Endometrial microvascular endothelial cells (primary cell): ENCODE data around the gene CIAO1. TPM values are rescaled to one million over a fixed set of nuclear protein-coding genes. Genes with fewer than 3 reads are reported as not detected.

Experiments
- in situ Hi-C: cut with HindIII; loops from 2 replicates; pipeline ENCODE4 v1.10.0; 2017; ENCODE audit warnings: low sequenced_read_pairs, low pct_unique_long_range_greater_than_20kb; ENCODE audit errors: inconsistent ontology term
- total RNA-seq: library from RNA; depleted of rRNA; stranded (reverse); fragments of >200 nt; gene quantifications from one replicate; pipeline ENCODE4 v1.2.3, GENCODE V29; 2015; ENCODE audit errors: inconsistent ontology term

Gene CIAO1
- total RNA-seq, 1 donor from 2014 or later: 115 TPM

DNA sequence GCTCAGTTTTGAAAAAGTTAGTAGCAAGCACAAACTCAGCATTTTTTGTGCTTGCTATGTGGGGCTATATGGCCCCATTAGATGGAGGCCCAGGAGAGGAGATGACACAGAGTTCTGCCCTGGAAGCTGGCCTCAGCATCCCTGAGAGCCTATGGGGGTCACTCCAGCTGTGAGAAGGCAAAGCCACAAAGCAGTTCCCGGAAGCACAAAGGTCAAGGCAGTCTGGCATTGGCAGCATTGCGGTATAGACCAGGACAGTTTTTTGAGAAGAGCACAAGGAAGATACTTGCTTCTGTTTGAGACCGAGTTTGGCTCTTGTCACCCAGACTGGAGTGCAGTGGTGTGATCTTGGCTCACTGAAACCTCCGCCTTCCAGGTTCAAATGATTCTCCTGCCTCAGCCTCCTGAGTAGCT lies 51.6 kb downstream of the CIAO1 start:
- in situ Hi-C loops: no loop called here

DNA sequence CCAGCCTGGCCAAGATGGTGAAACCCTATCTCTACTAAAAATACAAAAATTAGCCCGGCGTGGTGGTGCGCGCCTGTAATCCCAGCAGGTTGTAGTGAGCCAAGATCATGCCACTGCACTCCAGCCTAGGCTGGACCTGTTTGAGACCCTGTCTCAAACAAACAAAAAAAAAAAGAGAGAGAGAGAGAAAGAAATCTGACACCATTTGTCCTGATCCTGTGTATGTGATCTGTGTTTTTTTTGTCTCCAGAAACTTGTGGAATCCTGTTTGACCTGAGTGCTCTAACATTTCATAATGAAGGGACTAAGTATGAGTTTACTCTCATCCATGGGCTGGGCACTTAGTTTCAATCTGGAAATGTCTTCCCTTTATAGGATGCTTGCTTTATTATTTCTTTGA lies 52.7 kb downstream of the CIAO1 start:
- in situ Hi-C loops: no loop called here

DNA sequence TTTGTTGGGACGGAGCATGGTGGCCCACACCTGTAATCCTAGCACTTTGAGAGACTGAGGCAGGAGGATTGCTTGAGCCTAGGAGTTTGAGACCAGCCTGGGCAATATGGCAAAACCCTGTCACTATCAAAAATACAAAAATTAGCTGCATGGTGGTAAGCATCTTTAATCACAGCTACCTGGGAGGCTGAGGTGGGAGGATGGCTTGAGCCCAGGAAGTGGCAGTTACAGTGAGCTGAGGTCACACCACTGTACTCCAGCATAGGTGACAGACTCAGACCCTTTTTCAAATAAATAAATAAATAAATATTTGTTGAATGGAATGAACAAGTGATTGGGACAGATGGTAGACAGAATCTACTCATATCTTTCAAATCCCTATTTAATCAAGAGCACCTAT lies 53.4 kb downstream of the CIAO1 start:
- in situ Hi-C loops: no loop called here

DNA sequence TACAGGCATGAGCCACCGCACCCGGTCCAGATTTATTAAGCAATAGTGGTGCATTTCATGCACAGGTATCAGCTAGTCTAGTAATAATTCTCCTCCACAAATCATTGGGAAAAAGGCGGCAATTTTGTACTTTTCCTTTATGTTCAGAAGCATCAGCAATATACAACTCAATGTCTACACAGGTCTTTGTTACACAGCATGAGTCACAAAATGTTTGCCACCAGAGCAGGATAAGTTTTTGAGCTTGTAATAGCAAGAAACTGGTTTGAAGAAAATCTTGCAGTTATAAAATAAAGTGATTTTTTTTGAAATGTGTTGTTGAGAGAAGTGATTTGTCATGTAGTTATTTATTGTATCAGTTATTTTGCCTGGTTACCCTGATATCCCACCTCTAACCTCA lies 54.3 kb downstream of the CIAO1 start:
- in situ Hi-C loops: no loop called here

DNA sequence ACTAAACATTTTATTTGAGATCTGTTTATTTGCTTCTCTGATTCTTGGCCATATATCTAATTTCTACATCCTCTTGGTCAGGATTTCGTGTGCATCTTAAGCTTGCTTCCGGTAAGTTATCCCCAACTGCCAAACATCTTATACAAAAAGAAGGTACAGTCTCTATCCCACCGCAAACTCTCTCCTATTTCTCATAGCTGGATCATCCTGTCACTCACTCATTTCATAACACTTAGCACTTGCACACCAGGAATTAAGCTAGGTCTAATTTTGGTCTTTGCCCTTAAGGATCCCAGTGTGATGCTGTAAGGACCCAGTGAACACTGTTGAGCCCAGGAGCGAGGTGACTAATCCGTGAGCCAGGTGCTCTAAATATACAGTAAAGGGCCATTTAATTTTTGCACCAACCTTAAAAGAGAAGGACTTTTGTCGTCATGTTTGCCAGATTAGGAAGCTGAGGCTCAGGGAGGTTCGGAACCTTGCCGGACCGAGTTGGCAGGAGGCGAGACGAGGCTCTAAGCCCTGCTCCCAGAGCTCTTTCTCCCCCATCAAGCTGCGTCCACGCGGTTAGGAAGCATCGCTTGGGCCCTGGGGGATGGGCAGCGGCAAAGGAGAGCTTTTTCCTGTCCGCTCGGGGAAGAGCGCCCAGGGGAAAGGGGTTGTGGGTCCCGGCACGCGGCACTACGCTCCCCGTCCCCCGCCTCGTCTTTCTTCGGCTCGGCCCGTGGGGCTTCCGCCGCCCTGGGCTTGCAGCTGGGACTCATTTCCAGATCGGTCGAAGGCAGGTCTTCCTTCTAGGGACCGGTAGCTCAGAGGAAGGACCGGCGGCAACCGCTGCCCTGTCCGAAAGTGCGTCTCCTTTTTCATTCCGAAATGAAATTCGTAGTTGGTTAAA lies 55.0 kb downstream of the CIAO1 start:
- in situ Hi-C loops: no loop called here

Other genes with a start within 250 kb of the CIAO1 start
- gene GPAT2, start 231.3 kb upstream of the CIAO1 start, total RNA-seq: 4.3 TPM
- gene ADRA2B, start 149.7 kb upstream of the CIAO1 start, total RNA-seq: not detected
- not detected for gene ASTL, start 127.7 kb upstream of the CIAO1 start, total RNA-seq
- gene DUSP2, start 120.8 kb upstream of the CIAO1 start, total RNA-seq: not detected
- 149 TPM for gene STARD7, start 57.4 kb upstream of the CIAO1 start, total RNA-seq
- 36.6 TPM for gene TMEM127, start 228 bp upstream of the CIAO1 start, total RNA-seq
- gene SNRNP200, start 39.3 kb downstream of the CIAO1 start, total RNA-seq: 77.2 TPM
- 0.84 TPM for gene ITPRIPL1, start 59.1 kb downstream of the CIAO1 start, total RNA-seq
- gene NCAPH, start 69.5 kb downstream of the CIAO1 start, total RNA-seq: 26.5 TPM
- not detected for gene NEURL3, start 239.1 kb downstream of the CIAO1 start, total RNA-seq